Mucosa of stomach (tissue), 1 donor: ENCODE results near the gene TMSB4X.
A peak's percentile ranks its signal among the peaks of the same experiment; 100 is the strongest.
"Not testable (repeated sequence)": the region's sequence is repeated elsewhere in the genome, so short reads cannot be mapped to it uniquely, and the experiment has no call there.

Experiments
- H3K27me3 ChIP-seq: one replicate; pipeline ENCODE4 v1.7.0; 2013; ENCODE audit warnings: mild to moderate bottlenecking, low read length; ENCODE audit not compliant: control insufficient read depth, insufficient read depth
- H3K36me3 ChIP-seq: one replicate; pipeline ENCODE4 v1.7.0; 2013; ENCODE audit warnings: low read length; ENCODE audit not compliant: control insufficient read depth, insufficient read depth
- H3K4me1 ChIP-seq: one replicate; pipeline ENCODE4 v1.7.0; 2013; ENCODE audit warnings: mild to moderate bottlenecking, low read length; ENCODE audit not compliant: control insufficient read depth, insufficient read depth
- H3K4me3 ChIP-seq: one replicate; pipeline ENCODE4 v1.7.0; 2013; ENCODE audit warnings: low read length
- H3K9ac ChIP-seq: one replicate; pipeline ENCODE4 v1.7.0; 2013; ENCODE audit warnings: mild to moderate bottlenecking, low read length, moderate library complexity
- H3K9me3 ChIP-seq: one replicate; pipeline ENCODE4 v1.7.0; 2013; ENCODE audit warnings: mild to moderate bottlenecking, low read length, moderate library complexity; ENCODE audit not compliant: control insufficient read depth
- donor health status: Pancreatic carcinoma.

Gene TMSB4X

GRCh38 chrX:12974796-12975669 is at the start of gene TMSB4X:
TSS of gene TMSB4X (plus strand) at chrX:12975110.
- H3K27me3 ChIP-seq: no peaks in the 10 kb centered on the region
- H3K4me3 ChIP-seq: peak within 1 kb of the TSS; percentile 90
- peaks cover 9% of the 10 kb centered on the region for H3K36me3 ChIP-seq
- peaks cover 23% of the 10 kb centered on the region for H3K4me1 ChIP-seq
- no peaks in the 10 kb centered on the region for H3K9me3 ChIP-seq
- peak within 1 kb of the TSS; percentile 100 for H3K9ac ChIP-seq

GRCh38 chrX:12929701-12930100 is 45.2 kb upstream of the TMSB4X start:
- Histone ChIP-seq H3K9me3 (no peaks in the 10 kb centered on the region), H3K9ac (no peak overlapping the region), H3K4me3 (no peak overlapping the region), H3K27me3 (no peaks in the 10 kb centered on the region), H3K4me1 (no peaks in the 10 kb centered on the region), H3K36me3 (no peaks in the 10 kb centered on the region)

- H3K4me1 ChIP-seq: peaks cover 2% of the 10 kb centered on the region
- H3K9ac ChIP-seq: no peak overlapping the region
- no peaks in the 10 kb centered on the region for H3K27me3 ChIP-seq
- no peaks in the 10 kb centered on the region for H3K9me3 ChIP-seq
- no peaks in the 10 kb centered on the region for H3K36me3 ChIP-seq
- no peak overlapping the region for H3K4me3 ChIP-seq
Measured at GRCh38 chrX:12930150-12930549, 44.8 kb upstream of the TMSB4X start.

GRCh38 chrX:12932244-12932643 is 42.7 kb upstream of the TMSB4X start:
- H3K9ac ChIP-seq: no peak overlapping the region
- no peaks in the 10 kb centered on the region for H3K36me3 ChIP-seq

GRCh38 chrX:12934850-12935249 is 40.1 kb upstream of the TMSB4X start:
- Histone ChIP-seq H3K9me3 (no peaks in the 10 kb centered on the region), H3K4me3 (no peak overlapping the region), H3K4me1 (peaks cover 3% of the 10 kb centered on the region), H3K27me3 (no peaks in the 10 kb centered on the region), H3K36me3 (no peaks in the 10 kb centered on the region), H3K9ac (no peak overlapping the region)

More at GRCh38 chrX:12932244-12932643, 42.7 kb upstream of the TMSB4X start:
- Histone ChIP-seq H3K27me3 (no peaks in the 10 kb centered on the region), H3K4me3 (no peak overlapping the region), H3K4me1 (peaks cover 3% of the 10 kb centered on the region), H3K9me3 (no peaks in the 10 kb centered on the region)

GRCh38 chrX:12936947-12937346 is 38.0 kb upstream of the TMSB4X start:
- no peak overlapping the region for H3K9ac ChIP-seq
- H3K4me3 ChIP-seq: no peak overlapping the region
- H3K27me3 ChIP-seq: no peaks in the 10 kb centered on the region
- H3K36me3 ChIP-seq: no peaks in the 10 kb centered on the region
- H3K9me3 ChIP-seq: no peaks in the 10 kb centered on the region
- peaks cover 3% of the 10 kb centered on the region for H3K4me1 ChIP-seq

- not testable (repeated sequence) for H3K9me3 ChIP-seq, H3K27me3 ChIP-seq, H3K36me3 ChIP-seq, H3K4me1 ChIP-seq, H3K4me3 ChIP-seq, H3K9ac ChIP-seq
Measured at GRCh38 chrX:12940471-12940870, 34.4 kb upstream of the TMSB4X start.

GRCh38 chrX:12943592-12943991 is 31.3 kb upstream of the TMSB4X start:
- H3K4me1 ChIP-seq: peaks cover 19% of the 10 kb centered on the region
- not testable (repeated sequence) for H3K9me3 ChIP-seq, H3K36me3 ChIP-seq, H3K4me3 ChIP-seq, H3K27me3 ChIP-seq, H3K9ac ChIP-seq

- H3K9me3 ChIP-seq, H3K4me3 ChIP-seq, H3K27me3 ChIP-seq, H3K36me3 ChIP-seq, H3K9ac ChIP-seq: not testable (repeated sequence)
- H3K4me1 ChIP-seq: peaks cover 21% of the 10 kb centered on the region
Measured at GRCh38 chrX:12944452-12944851, 30.5 kb upstream of the TMSB4X start.

- Histone ChIP-seq H3K4me1 (peaks cover 30% of the 10 kb centered on the region), H3K27me3 (no peaks in the 10 kb centered on the region), H3K4me3 (no peak overlapping the region), H3K36me3 (no peaks in the 10 kb centered on the region), H3K9me3 (no peaks in the 10 kb centered on the region), H3K9ac (no peak overlapping the region)
Measured at GRCh38 chrX:12945494-12945893, 29.4 kb upstream of the TMSB4X start.

GRCh38 chrX:12946406-12946805 is 28.5 kb upstream of the TMSB4X start:
- peak overlapping the region; percentile 62 for H3K9ac ChIP-seq
- no peaks in the 10 kb centered on the region for H3K27me3 ChIP-seq
- H3K36me3 ChIP-seq: no peaks in the 10 kb centered on the region
- H3K4me3 ChIP-seq: no peak overlapping the region
- H3K4me1 ChIP-seq: peaks cover 31% of the 10 kb centered on the region
- H3K9me3 ChIP-seq: no peaks in the 10 kb centered on the region

GRCh38 chrX:12946838-12947544 is 27.9 kb upstream of the TMSB4X start:
- Histone ChIP-seq H3K9ac (peak overlapping the region; percentile 62), H3K4me3 (no peak overlapping the region), H3K4me1 (peaks cover 31% of the 10 kb centered on the region), H3K9me3 (no peaks in the 10 kb centered on the region), H3K36me3 (no peaks in the 10 kb centered on the region), H3K27me3 (no peaks in the 10 kb centered on the region)
